Mucosa of descending colon (tissue), 3 donors: ENCODE measurements around the gene NMT2. TPM values are rescaled to one million over a fixed set of nuclear protein-coding genes. Genes with fewer than 3 reads are reported as not detected.

ENCODE experiments used
- ATAC-seq: fragments of 200-7000 bp; cut with Tn5 transposase; one replicate; pipeline ENCODE4 v1.9.1; 2020; ENCODE audit warnings: mild to moderate bottlenecking, moderate library complexity
- DNase-seq, 3 donors: peaks; one replicate each; pipeline ENCODE4 v3.0.0-alpha.2; 2020
- H3K36me3 ChIP-seq: fragments of 200-600 bp; one replicate; pipeline ENCODE4 v1.8.0; 2021; ENCODE audit warnings: low read depth, mild to moderate bottlenecking
- H3K4me1 ChIP-seq: fragments of 200-600 bp; one replicate; pipeline ENCODE4 v1.8.0; 2021; ENCODE audit warnings: low read depth, mild to moderate bottlenecking
- H3K4me3 ChIP-seq: fragments of 200-600 bp; one replicate; pipeline ENCODE4 v1.8.0; 2021; ENCODE audit warnings: mild to moderate bottlenecking
- H3K9me3 ChIP-seq: fragments of 200-600 bp; one replicate; pipeline ENCODE4 v1.8.0; 2021; ENCODE audit warnings: mild to moderate bottlenecking
- intact Hi-C, 2 donors: fragments of 100-400 bp; cut with DNase I in 1 of 2; cut with micrococcal nuclease in 1 of 2; formaldehyde crosslinking; loops; one replicate each; pipeline versions ENCODE4 v1.11.0 to v1.11.1; 2022; cut with DNase I, micrococcal nuclease
- total RNA-seq, 3 donors: library from RNA; stranded (reverse); fragmentation: NEBNext Ultra II Directional in 2 of 3; extraction: Animal tissue kit (Norgen Biotek cat#: 25700) in 2 of 3; gene quantifications; one replicate each; pipeline versions ENCODE4 v1.2.1 to v1.2.4, GENCODE V29; 2021 to 2023
- TF ChIP-seq, protein P1 (sequence below): fragments of 200-600 bp; IDR thresholded peaks from one replicate; pipeline ENCODE4 v1.8.0; 2022; ENCODE audit warnings: antibody characterized with exemption, mild to moderate bottlenecking
- donor health status: DM: no; HTN: no; CAD: no; lungs with moderate emphysema.
- donor health status: DM: no; HTN: no; CAD: no.
- donor health status: DM: no; HTN: yes; CAD: no.

The NMT2 gene
- total RNA-seq, 3 donors from 2014 or later: 21.8 to 26.4 (median 24.3) TPM

DNA sequence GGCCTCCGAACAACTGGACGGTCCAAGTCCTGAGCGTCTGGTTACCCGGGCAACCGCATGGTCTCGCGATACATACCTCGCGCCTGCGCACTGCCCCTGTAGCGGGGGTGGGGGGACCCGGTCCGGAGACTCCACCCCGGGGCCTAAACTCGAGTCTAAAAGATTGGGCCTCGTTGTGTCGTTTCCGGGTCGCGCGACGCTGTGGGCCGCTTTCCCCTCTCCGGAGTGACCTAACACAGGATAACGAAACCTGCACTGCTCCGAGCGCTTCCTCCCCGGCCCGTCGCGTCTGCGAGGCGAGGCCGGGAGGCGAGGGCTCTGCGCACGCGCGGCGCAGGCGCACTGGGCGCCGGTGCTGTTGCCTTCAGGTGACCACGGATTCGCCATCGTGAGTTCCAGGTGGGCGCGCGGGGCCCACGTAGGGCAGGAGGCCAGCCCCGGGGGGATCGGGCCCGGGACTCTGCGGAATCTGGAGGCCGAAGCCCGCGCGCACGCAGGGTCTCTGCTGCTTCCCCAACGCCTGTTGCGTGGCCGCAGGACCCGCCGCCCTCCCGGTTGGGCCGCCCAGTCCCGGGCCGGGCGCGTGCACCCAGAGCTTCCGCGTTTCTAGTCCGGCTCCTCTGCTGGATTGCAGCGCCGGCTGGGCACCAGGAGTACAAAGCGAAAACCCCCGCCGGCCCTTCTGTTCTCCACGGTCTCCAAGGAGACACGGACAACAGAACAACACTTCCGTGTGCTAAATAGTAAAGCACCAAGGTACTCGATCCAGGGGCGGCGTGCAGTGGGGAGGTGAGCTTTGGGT, 71.3 kb downstream of the NMT2 start, which contains the start of gene RPP38:
Gene RPP38 (plus strand): TSS at position 345 of the 802 bp plus-strand sequence. CDS start 5,960 bp downstream, outside the sequence.
- peaks cover 27% of the 10 kb centered on the region for H3K4me1 ChIP-seq

DNA sequence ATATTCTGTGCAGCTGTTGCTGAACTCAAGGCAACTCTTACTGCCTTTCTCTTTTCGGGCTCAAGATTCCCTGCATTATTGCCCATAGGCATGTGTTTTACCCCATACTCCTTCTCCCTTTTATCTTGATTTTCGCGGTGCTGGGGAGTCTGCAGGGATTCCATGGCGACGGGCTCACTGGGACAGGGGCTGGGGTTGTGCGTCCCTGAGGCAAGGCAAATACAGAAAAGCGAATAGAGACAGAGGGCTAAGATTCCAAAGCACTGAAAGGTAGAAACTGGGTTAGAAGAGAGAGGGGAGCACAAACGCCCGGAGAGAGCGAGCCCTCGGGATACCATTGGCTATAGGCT, 71.9 kb downstream of the NMT2 start:
- ATAC-seq: peak; percentile 5
- Histone ChIP-seq H3K4me1 (peaks cover 27% of the 10 kb centered on the region), H3K9me3 (no peaks in the 10 kb centered on the region), H3K4me3 (peak overlapping the region; percentile 80), H3K36me3 (no peaks in the 10 kb centered on the region)
- DNase-seq: no peak
- TF ChIP-seq, protein P1, sequence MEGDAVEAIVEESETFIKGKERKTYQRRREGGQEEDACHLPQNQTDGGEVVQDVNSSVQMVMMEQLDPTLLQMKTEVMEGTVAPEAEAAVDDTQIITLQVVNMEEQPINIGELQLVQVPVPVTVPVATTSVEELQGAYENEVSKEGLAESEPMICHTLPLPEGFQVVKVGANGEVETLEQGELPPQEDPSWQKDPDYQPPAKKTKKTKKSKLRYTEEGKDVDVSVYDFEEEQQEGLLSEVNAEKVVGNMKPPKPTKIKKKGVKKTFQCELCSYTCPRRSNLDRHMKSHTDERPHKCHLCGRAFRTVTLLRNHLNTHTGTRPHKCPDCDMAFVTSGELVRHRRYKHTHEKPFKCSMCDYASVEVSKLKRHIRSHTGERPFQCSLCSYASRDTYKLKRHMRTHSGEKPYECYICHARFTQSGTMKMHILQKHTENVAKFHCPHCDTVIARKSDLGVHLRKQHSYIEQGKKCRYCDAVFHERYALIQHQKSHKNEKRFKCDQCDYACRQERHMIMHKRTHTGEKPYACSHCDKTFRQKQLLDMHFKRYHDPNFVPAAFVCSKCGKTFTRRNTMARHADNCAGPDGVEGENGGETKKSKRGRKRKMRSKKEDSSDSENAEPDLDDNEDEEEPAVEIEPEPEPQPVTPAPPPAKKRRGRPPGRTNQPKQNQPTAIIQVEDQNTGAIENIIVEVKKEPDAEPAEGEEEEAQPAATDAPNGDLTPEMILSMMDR: no peak
- intact Hi-C loops: no loop called here

More for the DNA sequence above, 71.3 kb downstream of the NMT2 start, which contains the start of gene RPP38:
- Histone ChIP-seq H3K9me3 (no peaks in the 10 kb centered on the region), H3K36me3 (no peaks in the 10 kb centered on the region), H3K4me3 (peak within 1 kb of the TSS; percentile 80)
- ATAC-seq: peak; percentile 93
- peak; percentile 97 to 98 (median 98) for DNase-seq
- TF ChIP-seq, protein P1: no peak
- intact Hi-C loops: no loop called here

DNA sequence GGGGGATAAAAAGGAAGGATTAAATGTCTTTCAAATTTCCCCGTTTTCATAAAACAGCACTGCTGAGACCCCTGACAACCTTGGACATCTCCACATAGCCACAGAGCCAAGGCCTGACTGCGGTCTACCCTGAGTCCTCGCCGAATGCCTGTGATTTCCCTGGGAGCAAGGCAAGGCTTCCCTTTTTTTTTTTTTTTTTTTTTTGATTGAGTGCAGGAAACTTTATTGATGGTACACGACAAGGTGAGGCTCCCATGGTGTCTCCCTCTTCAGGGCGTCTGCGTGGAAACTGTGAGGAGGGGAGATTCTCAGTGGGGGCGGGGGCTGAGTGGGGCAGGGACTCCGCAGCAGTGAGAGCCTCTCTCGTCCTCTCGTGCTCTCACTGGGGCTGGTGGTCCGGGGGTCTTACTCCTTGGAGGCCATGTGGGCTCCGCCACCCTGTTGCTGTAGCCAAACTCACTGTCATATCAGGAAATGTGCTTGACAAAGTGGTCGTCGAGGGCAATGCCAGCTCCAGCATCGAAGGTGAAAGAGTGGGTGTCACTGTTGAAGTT, 75.6 kb downstream of the NMT2 start:
- no peaks in the 10 kb centered on the region for H3K9me3 ChIP-seq
- ATAC-seq: no peak
- no peak overlapping the region for H3K4me3 ChIP-seq
- H3K36me3 ChIP-seq: no peaks in the 10 kb centered on the region
- intact Hi-C loops: no loop called here
- H3K4me1 ChIP-seq: peaks cover 5% of the 10 kb centered on the region
- TF ChIP-seq, protein P1: no peak
- no peak for DNase-seq

DNA sequence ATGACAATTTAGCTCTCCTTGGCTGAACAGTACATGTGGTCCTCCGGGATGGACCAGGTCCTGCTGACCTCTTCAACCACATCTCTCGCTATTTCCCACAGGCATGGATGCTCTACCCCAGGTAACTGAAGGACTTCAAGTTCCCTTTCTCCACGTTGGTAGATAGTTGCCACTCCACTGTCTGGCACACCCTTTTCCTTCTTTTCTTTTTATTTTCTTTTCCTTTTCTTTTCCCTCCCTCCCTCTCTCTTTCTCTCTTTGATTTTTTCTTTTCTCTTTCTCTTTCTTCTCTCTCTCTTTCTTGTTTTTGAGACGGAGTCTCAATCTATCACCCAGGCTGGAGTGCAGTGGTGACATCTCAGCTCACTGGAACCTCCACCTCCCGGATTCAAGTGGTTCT, 77.1 kb downstream of the NMT2 start:
- no peaks in the 10 kb centered on the region for H3K36me3 ChIP-seq
- DNase-seq: no peak
- H3K9me3 ChIP-seq: no peaks in the 10 kb centered on the region
- no peak for ATAC-seq
- H3K4me1 ChIP-seq: peaks cover 3% of the 10 kb centered on the region
- H3K4me3 ChIP-seq: no peak overlapping the region
- TF ChIP-seq, protein P1: no peak
- intact Hi-C loops: no loop called here

DNA sequence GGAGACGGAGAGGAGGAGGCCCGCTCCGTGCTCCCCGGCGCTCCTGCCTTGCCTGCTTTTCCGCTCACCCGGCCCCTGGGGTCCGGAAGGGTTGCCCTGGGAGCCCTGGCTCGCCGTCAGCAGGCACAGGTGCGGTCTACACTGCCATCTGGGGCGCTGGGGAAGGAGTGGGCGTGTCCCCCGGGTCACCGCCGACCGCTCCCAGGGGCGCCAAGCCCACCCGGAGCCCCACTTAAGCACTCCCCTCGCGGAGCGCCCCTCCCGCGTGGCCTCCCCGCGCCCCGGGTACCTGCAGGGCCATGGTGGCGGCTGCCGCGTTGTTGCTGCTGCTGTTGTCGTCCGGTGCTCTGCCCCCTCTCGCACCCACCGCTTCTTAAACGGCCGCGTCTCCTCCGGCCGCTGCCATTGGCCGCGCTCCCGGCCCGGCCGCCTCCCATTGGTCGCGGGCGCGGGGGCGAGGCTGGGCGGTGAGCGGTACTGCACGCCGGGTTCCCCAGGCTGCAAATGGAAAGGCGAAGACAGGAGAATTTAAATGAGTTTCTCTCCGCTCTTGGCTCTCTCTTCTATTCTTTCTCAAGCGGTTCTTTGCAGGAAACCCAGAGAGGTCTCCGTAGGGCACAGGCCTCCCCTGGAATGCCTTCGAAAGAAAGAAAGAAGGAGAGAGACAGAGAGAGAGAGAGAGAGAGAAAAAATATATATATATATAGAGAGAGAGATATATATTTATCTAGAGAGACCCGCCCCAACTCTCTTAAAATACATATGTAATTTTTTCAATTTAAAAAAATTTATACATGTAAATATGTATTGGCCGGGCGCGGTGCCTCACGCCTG, 79.8 kb downstream of the NMT2 start, which contains the start of gene ACBD7:
Gene ACBD7 (minus strand): TSS at position 349 of the 834 bp plus-strand sequence. CDS start 48 bp downstream, at position 301.
- peaks cover 6% of the 10 kb centered on the region for H3K4me1 ChIP-seq
- no peaks in the 10 kb centered on the region for H3K9me3 ChIP-seq
- no peaks in the 10 kb centered on the region for H3K36me3 ChIP-seq
- no peak within 1 kb of the TSS for H3K4me3 ChIP-seq
- TF ChIP-seq, protein P1: peak; percentile 59
- intact Hi-C loops: no loop called here
- peak; percentile 97 for ATAC-seq
- DNase-seq: peak; percentile 72 to 84 (median 75)
